ENCODE measurements around the gene IQCE.

IQCE gene

DNA sequence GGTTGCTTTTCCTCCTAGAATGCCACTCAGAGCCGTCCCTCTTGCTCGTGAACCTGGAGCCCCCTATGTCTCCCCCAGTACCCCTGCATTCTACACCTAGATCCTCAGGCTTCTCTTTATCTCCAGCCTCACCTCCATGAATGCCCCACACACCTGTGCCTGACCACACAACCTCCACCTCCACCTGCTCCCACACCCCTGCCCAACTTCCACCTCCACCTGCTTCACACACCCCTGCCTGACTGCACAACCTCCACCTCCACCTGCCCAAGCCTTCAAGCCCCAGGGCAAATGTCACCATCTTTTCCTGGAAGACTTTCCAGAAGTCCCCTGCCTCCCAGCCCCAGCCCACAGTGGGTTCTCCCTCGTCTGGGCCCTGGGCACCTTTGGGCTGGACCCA, 46.1 kb upstream of the IQCE start:
- no peaks in the 10 kb centered on the region for H4K20me1 ChIP-seq
- peak overlapping the region in 1 of 10 experiments; percentile 61; a peak in 3 of 20 replicates for H3K4me3 ChIP-seq
- H3K4me1 ChIP-seq: peaks cover 65 to 94% (median 91%) of the 10 kb centered on the region in 10 experiments
- no peaks in the 10 kb centered on the region for H3K9me3 ChIP-seq (replicated peaks in 1 of 11)
- peak overlapping the region in 9 of 11 experiments; percentile 88 to 99 (median 96); a peak in 17 of 22 replicates for H3K27ac ChIP-seq
- H3K27me3 ChIP-seq: peaks cover 0 to 6% (median 0%) of the 10 kb centered on the region in 11 experiments; a peak in 1 of 22 replicates
- TF ChIP-seq Cebpa-rat (IDR thresholded peaks at IDR 0.05): no peak
- peak overlapping the region in 8 of 11 experiments; percentile 82 to 90 (median 88); a peak in 17 of 22 replicates for H3K9ac ChIP-seq
- peak overlapping the region; percentile 84 to 98 (median 95) for H3K4me2 ChIP-seq
- no peaks in the 10 kb centered on the region for H3K36me3 ChIP-seq

DNA sequence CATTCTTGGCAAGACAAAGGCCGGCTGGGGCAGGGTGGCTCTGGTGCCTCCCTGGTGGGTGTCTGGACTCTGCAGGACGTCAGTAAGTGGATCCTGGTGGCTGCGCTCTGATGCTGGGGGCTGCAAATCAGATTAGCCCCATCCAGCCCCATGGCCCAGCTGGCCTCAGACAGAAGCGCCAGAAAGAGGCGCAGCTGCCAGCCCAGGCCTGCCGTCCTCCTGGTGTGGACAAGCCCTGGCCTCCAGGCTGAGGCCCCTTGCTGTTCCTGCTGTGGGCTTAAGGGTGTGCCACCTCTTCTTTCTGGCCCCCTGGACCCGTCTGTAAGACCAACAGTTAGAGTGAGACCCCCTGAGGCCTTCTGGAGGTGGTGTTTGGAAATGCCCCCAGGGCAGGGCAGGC, 45.1 kb upstream of the IQCE start:
- Histone ChIP-seq H4K20me1 (no peaks in the 10 kb centered on the region), H3K9ac (peak overlapping the region in 3 of 11 experiments; percentile 22 to 88 (median 29); a peak in 4 of 22 replicates)

GRCh38 chr7:2514473-2515423, 44.0 kb upstream of the IQCE start:
- no peaks in the 10 kb centered on the region for H3K36me3 ChIP-seq
- peak overlapping the region in 7 of 11 experiments; percentile 87 to 100 (median 96); a peak in 4 of 22 replicates for H3K4me2 ChIP-seq
- no peaks in the 10 kb centered on the region for H3K9me3 ChIP-seq (replicated peaks in 1 of 11)
- peaks cover 0 to 1% (median 0%) of the 10 kb centered on the region in 11 experiments; a peak in 2 of 22 replicates for H4K20me1 ChIP-seq
- no peak overlapping the region for H3K4me3 ChIP-seq
- TF ChIP-seq Cebpa-rat (IDR thresholded peaks at IDR 0.05): no peak
- peaks cover 57 to 89% (median 87%) of the 10 kb centered on the region in 10 experiments for H3K4me1 ChIP-seq
- 0 out of 22 replicates have a peak, but pooled peaks cover 0 to under 1% (median 0%) of the 10 kb centered on the region in 11 experiments for H3K27me3 ChIP-seq
- H3K27ac ChIP-seq: peak overlapping the region in 2 of 11 experiments; percentile 82 to 96; a peak in 2 of 22 replicates
- H3K9ac ChIP-seq: no peak overlapping the region

More for the DNA sequence above, 45.1 kb upstream of the IQCE start:
- H3K4me1 ChIP-seq: peaks cover 64 to 94% (median 91%) of the 10 kb centered on the region in 10 experiments
- H3K27me3 ChIP-seq: peaks cover 0 to 6% (median 0%) of the 10 kb centered on the region in 11 experiments; a peak in 1 of 22 replicates
- peak overlapping the region in 7 of 11 experiments; percentile 31 to 99 (median 95); a peak in 12 of 22 replicates for H3K27ac ChIP-seq
- TF ChIP-seq Cebpa-rat (IDR thresholded peaks at IDR 0.05): no peak
- peak overlapping the region in 10 of 11 experiments; percentile 88 to 98 (median 96); a peak in 19 of 22 replicates for H3K4me2 ChIP-seq
- H3K4me3 ChIP-seq: no peak overlapping the region
- H3K36me3 ChIP-seq: no peaks in the 10 kb centered on the region
- H3K9me3 ChIP-seq (replicated peaks in 1 of 11): no peaks in the 10 kb centered on the region

- H3K4me2 ChIP-seq: peak overlapping the region in 10 of 11 experiments; percentile 8 to 100 (median 96); a peak in 18 of 22 replicates
- H3K9ac ChIP-seq: peak overlapping the region in 6 of 11 experiments; percentile 12 to 45 (median 40); a peak in 6 of 22 replicates
- TF ChIP-seq Cebpa-rat (IDR thresholded peaks at IDR 0.05): no peak
Observed at GRCh38 chr7:2515424-2516193, 43.2 kb upstream of the IQCE start.

DNA sequence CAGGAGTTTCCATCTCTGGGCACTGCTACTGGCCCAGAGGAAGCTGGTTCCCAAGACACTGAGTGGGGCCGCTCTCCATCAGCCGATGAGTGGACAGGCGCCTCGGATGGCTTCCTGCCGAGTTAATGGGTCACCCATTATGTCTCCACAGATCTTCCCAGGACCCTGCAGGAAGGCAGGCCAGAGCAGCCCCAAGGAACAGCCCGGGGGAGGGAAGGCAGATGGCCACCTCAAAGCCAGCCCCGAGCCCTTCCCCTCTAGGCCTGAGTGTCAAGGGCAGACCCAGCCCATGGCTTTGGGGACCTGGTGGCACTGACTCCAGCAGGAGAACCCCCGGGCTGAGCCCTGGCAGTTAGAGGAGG, 42.6 kb upstream of the IQCE start:
- Histone ChIP-seq H3K36me3 (no peaks in the 10 kb centered on the region), H3K27me3 (no peaks in the 10 kb centered on the region), H3K9ac (peak overlapping the region in 7 of 11 experiments; percentile 8 to 45 (median 37); a peak in 6 of 22 replicates), H4K20me1 (peaks cover 0 to 15% (median 13%) of the 10 kb centered on the region in 11 experiments; a peak in 19 of 22 replicates), H3K4me2 (peak overlapping the region in 10 of 11 experiments; percentile 8 to 100 (median 96); a peak in 19 of 22 replicates), H3K27ac (peak overlapping the region in 8 of 11 experiments; percentile 6 to 85 (median 47); a peak in 11 of 22 replicates), H3K4me1 (peaks cover 51 to 83% (median 80%) of the 10 kb centered on the region in 10 experiments), H3K9me3 (replicated peaks in 1 of 11) (no peaks in the 10 kb centered on the region), H3K4me3 (no peak overlapping the region)
- no peak for TF ChIP-seq Cebpa-rat (IDR thresholded peaks at IDR 0.05)

More at GRCh38 chr7:2515424-2516193, 43.2 kb upstream of the IQCE start:
- Histone ChIP-seq H4K20me1 (peaks cover 0 to 10% (median 8%) of the 10 kb centered on the region in 11 experiments; a peak in 19 of 22 replicates), H3K4me1 (peaks cover 54 to 87% (median 83%) of the 10 kb centered on the region in 10 experiments), H3K4me3 (no peak overlapping the region), H3K9me3 (replicated peaks in 1 of 11) (no peaks in the 10 kb centered on the region), H3K27ac (peak overlapping the region in 8 of 11 experiments; percentile 6 to 85 (median 47); a peak in 9 of 22 replicates), H3K27me3 (no peaks in the 10 kb centered on the region), H3K36me3 (no peaks in the 10 kb centered on the region)

DNA sequence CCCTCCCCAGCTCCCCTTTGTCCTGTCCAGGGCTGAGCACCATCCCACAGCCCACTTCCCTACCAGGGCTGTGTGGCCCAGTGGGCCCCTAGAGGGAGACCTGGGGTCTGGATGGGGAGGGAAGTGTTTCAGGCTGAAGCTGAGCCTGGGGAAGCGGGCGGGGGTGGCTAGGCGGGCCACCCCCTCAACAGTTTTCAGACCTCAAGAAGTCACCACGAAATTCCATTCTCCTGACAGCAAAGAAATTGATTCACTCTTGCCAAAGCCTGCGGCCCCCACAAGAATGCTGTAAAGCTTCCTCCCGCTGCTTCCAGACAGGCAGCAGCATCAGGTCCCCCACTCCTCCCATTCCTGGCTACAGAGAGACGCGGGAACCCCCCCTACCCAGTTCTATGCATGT, 41.8 kb upstream of the IQCE start:
- H3K9me3 ChIP-seq (replicated peaks in 1 of 11): no peaks in the 10 kb centered on the region
- peak overlapping the region in 8 of 11 experiments; percentile 6 to 85 (median 47); a peak in 14 of 22 replicates for H3K27ac ChIP-seq
- peaks cover 0 to 24% (median 21%) of the 10 kb centered on the region in 11 experiments; a peak in 19 of 22 replicates for H4K20me1 ChIP-seq
- peaks cover 51 to 83% (median 80%) of the 10 kb centered on the region in 10 experiments for H3K4me1 ChIP-seq
- H3K4me3 ChIP-seq: no peak overlapping the region
- peak overlapping the region in 7 of 11 experiments; percentile 8 to 45 (median 34); a peak in 10 of 22 replicates for H3K9ac ChIP-seq
- H3K4me2 ChIP-seq: peak overlapping the region; percentile 31 to 100 (median 96)
- H3K27me3 ChIP-seq: no peaks in the 10 kb centered on the region
- no peaks in the 10 kb centered on the region for H3K36me3 ChIP-seq
- no peak for TF ChIP-seq Cebpa-rat (IDR thresholded peaks at IDR 0.05)

- Histone ChIP-seq H3K9ac (peak overlapping the region in 8 of 11 experiments; percentile 69 to 83 (median 78); a peak in 11 of 22 replicates), H3K4me3 (peak overlapping the region in 1 of 10 experiments; percentile 75; a peak in 2 of 20 replicates), H3K4me1 (peaks cover 50 to 83% (median 79%) of the 10 kb centered on the region in 10 experiments), H4K20me1 (peaks cover 0 to 32% (median 29%) of the 10 kb centered on the region in 11 experiments; a peak in 19 of 22 replicates), H3K36me3 (no peaks in the 10 kb centered on the region), H3K9me3 (replicated peaks in 1 of 11) (no peaks in the 10 kb centered on the region), H3K27me3 (no peaks in the 10 kb centered on the region), H3K27ac (peak overlapping the region in 7 of 11 experiments; percentile 71 to 85 (median 81); a peak in 10 of 22 replicates), H3K4me2 (peak overlapping the region; percentile 87 to 100 (median 96))
- no peak for TF ChIP-seq Cebpa-rat (IDR thresholded peaks at IDR 0.05)
Observed at GRCh38 chr7:2517678-2518507, 40.9 kb upstream of the IQCE start.

All from BLaER1 treated with 17β-estradiol and CSF1 and Interleukin-3, amounts not matched to agents 10 nM and 100 nM (cell line).